ENCODE data around the gene EXOC6B.

Gene EXOC6B

GRCh38 chr2:72825257-72826155 is at the start of gene EXOC6B:
Gene EXOC6B (minus strand): TSS chr2:72826033.
- no peak for TF ChIP-seq CTCF (IDR thresholded peaks at IDR 0.05; ENCODE audit: unreplicated experiment in 3 of 3)
- Mint-ChIP-seq H3K9me3 (no peaks in the 10 kb centered on the region), H3K36me3 (ENCODE audit: low read depth) (peaks cover 20% of the 10 kb centered on the region), H3K4me1 (peaks cover 27% of the 10 kb centered on the region), H3K4me3 (peak within 1 kb of the TSS; percentile 95 to 98 (median 96)), H3K27ac (peak within 1 kb of the TSS; percentile 75 to 91 (median 85)), H3K27me3 (ENCODE audit: low read depth) (no peaks in the 10 kb centered on the region)

- no peak overlapping the region for H3K4me3 Mint-ChIP-seq
- no peaks in the 10 kb centered on the region for H3K36me3 Mint-ChIP-seq (ENCODE audit: low read depth)
- H3K9me3 Mint-ChIP-seq = peaks cover 4% of the 10 kb centered on the region
- H3K27ac Mint-ChIP-seq = no peak overlapping the region
- no peak for TF ChIP-seq CTCF (IDR thresholded peaks at IDR 0.05; ENCODE audit: unreplicated experiment in 3 of 3)
- peaks cover 24% of the 10 kb centered on the region for H3K27me3 Mint-ChIP-seq (ENCODE audit: low read depth)
- no peaks in the 10 kb centered on the region for H3K4me1 Mint-ChIP-seq
Observed at GRCh38 chr2:72871880-72872279, 46.0 kb upstream of the EXOC6B start.

GRCh38 chr2:72871060-72871459 is 45.2 kb upstream of the EXOC6B start:
- H3K36me3 Mint-ChIP-seq (ENCODE audit: low read depth) = no peaks in the 10 kb centered on the region
- peaks cover 30% of the 10 kb centered on the region for H3K27me3 Mint-ChIP-seq (ENCODE audit: low read depth)
- no peaks in the 10 kb centered on the region for H3K4me1 Mint-ChIP-seq
- no peak for TF ChIP-seq CTCF (IDR thresholded peaks at IDR 0.05; ENCODE audit: unreplicated experiment in 3 of 3)
- H3K27ac Mint-ChIP-seq = no peak overlapping the region
- H3K9me3 Mint-ChIP-seq = peaks cover 4% of the 10 kb centered on the region
- H3K4me3 Mint-ChIP-seq = no peak overlapping the region

GRCh38 chr2:72864500-72864899 is 38.7 kb upstream of the EXOC6B start:
- TF ChIP-seq CTCF (IDR thresholded peaks at IDR 0.05; ENCODE audit: unreplicated experiment in 3 of 3) = no peak

GRCh38 chr2:72863046-72863445 is 37.2 kb upstream of the EXOC6B start:
- no peak overlapping the region for H3K27ac Mint-ChIP-seq
- no peak for TF ChIP-seq CTCF (IDR thresholded peaks at IDR 0.05; ENCODE audit: unreplicated experiment in 3 of 3)

More at GRCh38 chr2:72864500-72864899, 38.7 kb upstream of the EXOC6B start:
- Mint-ChIP-seq H3K4me1 (peaks cover 4% of the 10 kb centered on the region), H3K36me3 (ENCODE audit: low read depth) (no peaks in the 10 kb centered on the region), H3K4me3 (no peak overlapping the region), H3K27me3 (ENCODE audit: low read depth) (peaks cover 67% of the 10 kb centered on the region), H3K27ac (no peak overlapping the region), H3K9me3 (no peaks in the 10 kb centered on the region)

More at GRCh38 chr2:72863046-72863445, 37.2 kb upstream of the EXOC6B start:
- Mint-ChIP-seq H3K4me3 (peak overlapping the region in 1 of 3 experiments; percentile 31), H3K36me3 (ENCODE audit: low read depth) (no peaks in the 10 kb centered on the region), H3K9me3 (no peaks in the 10 kb centered on the region), H3K27me3 (ENCODE audit: low read depth) (peaks cover 65% of the 10 kb centered on the region), H3K4me1 (peaks cover 4% of the 10 kb centered on the region)
